Measurements from ENCODE around the gene TRAPPC12.
A peak's percentile ranks its signal among the peaks of the same experiment; 100 is the strongest.

Gene TRAPPC12

GRCh38 chr2:3475771-3476170, 96.3 kb downstream of the TRAPPC12 start:
- Histone ChIP-seq H3K9me3 (ENCODE audit: control insufficient read depth in 1 of 2, low read length in 2 of 2) (no peaks in the 10 kb centered on the region), H3K9ac (ENCODE audit: low read depth in 1 of 2, low read length in 2 of 2) (no peak overlapping the region), H3K36me3 (ENCODE audit: control insufficient read depth in 1 of 2, insufficient read depth in 2 of 2, low read length in 2 of 2) (peaks cover 12 to 64% of the 10 kb centered on the region in 2 donors), H3K27ac (ENCODE audit: low read depth, low read length) (no peak overlapping the region), H3K4me1 (ENCODE audit: control insufficient read depth in 1 of 2, insufficient read depth in 2 of 2, low read length in 2 of 2) (peaks cover 6 to 8% of the 10 kb centered on the region in 2 donors), H3K4me3 (ENCODE audit: low read depth in 1 of 2, low read length in 2 of 2) (no peak overlapping the region), H3K27me3 (ENCODE audit: control insufficient read depth in 1 of 2, insufficient read depth in 2 of 2, low read length in 2 of 2) (no peaks in the 10 kb centered on the region)

- Histone ChIP-seq H3K9ac (ENCODE audit: low read depth in 1 of 2, low read length in 2 of 2) (no peak overlapping the region), H3K27ac (ENCODE audit: low read depth, low read length) (no peak overlapping the region), H3K4me3 (ENCODE audit: low read depth in 1 of 2, low read length in 2 of 2) (no peak overlapping the region), H3K27me3 (ENCODE audit: control insufficient read depth in 1 of 2, insufficient read depth in 2 of 2, low read length in 2 of 2) (no peaks in the 10 kb centered on the region), H3K4me1 (ENCODE audit: control insufficient read depth in 1 of 2, insufficient read depth in 2 of 2, low read length in 2 of 2) (peaks cover 6 to 8% of the 10 kb centered on the region in 2 donors), H3K36me3 (ENCODE audit: control insufficient read depth in 1 of 2, insufficient read depth in 2 of 2, low read length in 2 of 2) (peaks cover 12 to 64% of the 10 kb centered on the region in 2 donors), H3K9me3 (ENCODE audit: control insufficient read depth in 1 of 2, low read length in 2 of 2) (no peaks in the 10 kb centered on the region)
Observed at GRCh38 chr2:3476321-3476984, 97.0 kb downstream of the TRAPPC12 start.

- Histone ChIP-seq H3K9me3 (ENCODE audit: control insufficient read depth in 1 of 2, low read length in 2 of 2) (no peaks in the 10 kb centered on the region), H3K9ac (ENCODE audit: low read depth in 1 of 2, low read length in 2 of 2) (no peak overlapping the region), H3K4me1 (ENCODE audit: control insufficient read depth in 1 of 2, insufficient read depth in 2 of 2, low read length in 2 of 2) (peaks cover 6 to 8% of the 10 kb centered on the region in 2 donors), H3K27me3 (ENCODE audit: control insufficient read depth in 1 of 2, insufficient read depth in 2 of 2, low read length in 2 of 2) (no peaks in the 10 kb centered on the region), H3K27ac (ENCODE audit: low read depth, low read length) (no peak overlapping the region), H3K36me3 (ENCODE audit: control insufficient read depth in 1 of 2, insufficient read depth in 2 of 2, low read length in 2 of 2) (peaks cover 15 to 62% of the 10 kb centered on the region in 2 donors), H3K4me3 (ENCODE audit: low read depth in 1 of 2, low read length in 2 of 2) (no peak overlapping the region)
Observed at GRCh38 chr2:3476985-3477327, 97.5 kb downstream of the TRAPPC12 start.

GRCh38 chr2:3478846-3479385, 99.4 kb downstream of the TRAPPC12 start:
- Histone ChIP-seq H3K9me3 (ENCODE audit: control insufficient read depth in 1 of 2, low read length in 2 of 2) (no peaks in the 10 kb centered on the region), H3K27ac (ENCODE audit: low read depth, low read length) (no peak overlapping the region), H3K4me1 (ENCODE audit: control insufficient read depth in 1 of 2, insufficient read depth in 2 of 2, low read length in 2 of 2) (peaks cover 6 to 8% of the 10 kb centered on the region in 2 donors), H3K27me3 (ENCODE audit: control insufficient read depth in 1 of 2, insufficient read depth in 2 of 2, low read length in 2 of 2) (no peaks in the 10 kb centered on the region), H3K4me3 (ENCODE audit: low read depth in 1 of 2, low read length in 2 of 2) (no peak overlapping the region), H3K36me3 (ENCODE audit: control insufficient read depth in 1 of 2, insufficient read depth in 2 of 2, low read length in 2 of 2) (peaks cover 18 to 54% of the 10 kb centered on the region in 2 donors), H3K9ac (ENCODE audit: low read depth in 1 of 2, low read length in 2 of 2) (no peak overlapping the region)

- no peak overlapping the region for H3K27ac ChIP-seq (ENCODE audit: low read depth, low read length)
- H3K27me3 ChIP-seq (ENCODE audit: control insufficient read depth in 1 of 2, insufficient read depth in 2 of 2, low read length in 2 of 2): no peaks in the 10 kb centered on the region
- no peak overlapping the region for H3K9ac ChIP-seq (ENCODE audit: low read depth in 1 of 2, low read length in 2 of 2)
- H3K36me3 ChIP-seq (ENCODE audit: control insufficient read depth in 1 of 2, insufficient read depth in 2 of 2, low read length in 2 of 2): peaks cover 18 to 47% of the 10 kb centered on the region in 2 donors
- no peaks in the 10 kb centered on the region for H3K9me3 ChIP-seq (ENCODE audit: control insufficient read depth in 1 of 2, low read length in 2 of 2)
- H3K4me1 ChIP-seq (ENCODE audit: control insufficient read depth in 1 of 2, insufficient read depth in 2 of 2, low read length in 2 of 2): peaks cover 6 to 8% of the 10 kb centered on the region in 2 donors
- no peak overlapping the region for H3K4me3 ChIP-seq (ENCODE audit: low read depth in 1 of 2, low read length in 2 of 2)
Observed at GRCh38 chr2:3479430-3480320, 100.2 kb downstream of the TRAPPC12 start.

- no peaks in the 10 kb centered on the region for H3K9me3 ChIP-seq (ENCODE audit: control insufficient read depth in 1 of 2, low read length in 2 of 2)
- H3K27me3 ChIP-seq (ENCODE audit: control insufficient read depth in 1 of 2, insufficient read depth in 2 of 2, low read length in 2 of 2): no peaks in the 10 kb centered on the region
- H3K4me1 ChIP-seq (ENCODE audit: control insufficient read depth in 1 of 2, insufficient read depth in 2 of 2, low read length in 2 of 2): peaks cover 6 to 8% of the 10 kb centered on the region in 2 donors
- no peak overlapping the region for H3K9ac ChIP-seq (ENCODE audit: low read depth in 1 of 2, low read length in 2 of 2)
- H3K36me3 ChIP-seq (ENCODE audit: control insufficient read depth in 1 of 2, insufficient read depth in 2 of 2, low read length in 2 of 2): peaks cover 18 to 45% of the 10 kb centered on the region in 2 donors
- H3K27ac ChIP-seq (ENCODE audit: low read depth, low read length): no peak overlapping the region
- peak overlapping the region in 1 of 2 donors; percentile 42 for H3K4me3 ChIP-seq (ENCODE audit: low read depth in 1 of 2, low read length in 2 of 2)
Observed at GRCh38 chr2:3480352-3481010, 101.0 kb downstream of the TRAPPC12 start.

GRCh38 chr2:3481011-3481400, 101.5 kb downstream of the TRAPPC12 start:
- H3K27ac ChIP-seq (ENCODE audit: low read depth, low read length): no peak overlapping the region

GRCh38 chr2:3481736-3482362, 102.4 kb downstream of the TRAPPC12 start:
- peaks cover 6 to 8% of the 10 kb centered on the region in 2 donors for H3K4me1 ChIP-seq (ENCODE audit: control insufficient read depth in 1 of 2, insufficient read depth in 2 of 2, low read length in 2 of 2)
- H3K27me3 ChIP-seq (ENCODE audit: control insufficient read depth in 1 of 2, insufficient read depth in 2 of 2, low read length in 2 of 2): no peaks in the 10 kb centered on the region
- no peaks in the 10 kb centered on the region for H3K9me3 ChIP-seq (ENCODE audit: control insufficient read depth in 1 of 2, low read length in 2 of 2)
- no peak overlapping the region for H3K9ac ChIP-seq (ENCODE audit: low read depth in 1 of 2, low read length in 2 of 2)
- no peak overlapping the region for H3K27ac ChIP-seq (ENCODE audit: low read depth, low read length)
- no peak overlapping the region for H3K4me3 ChIP-seq (ENCODE audit: low read depth in 1 of 2, low read length in 2 of 2)
- peaks cover 12 to 32% of the 10 kb centered on the region in 2 donors for H3K36me3 ChIP-seq (ENCODE audit: control insufficient read depth in 1 of 2, insufficient read depth in 2 of 2, low read length in 2 of 2)

More at GRCh38 chr2:3481011-3481400, 101.5 kb downstream of the TRAPPC12 start:
- no peaks in the 10 kb centered on the region for H3K27me3 ChIP-seq (ENCODE audit: control insufficient read depth in 1 of 2, insufficient read depth in 2 of 2, low read length in 2 of 2)
- peaks cover 14 to 40% of the 10 kb centered on the region in 2 donors for H3K36me3 ChIP-seq (ENCODE audit: control insufficient read depth in 1 of 2, insufficient read depth in 2 of 2, low read length in 2 of 2)
- no peak overlapping the region for H3K9ac ChIP-seq (ENCODE audit: low read depth in 1 of 2, low read length in 2 of 2)
- no peak overlapping the region for H3K4me3 ChIP-seq (ENCODE audit: low read depth in 1 of 2, low read length in 2 of 2)
- H3K4me1 ChIP-seq (ENCODE audit: control insufficient read depth in 1 of 2, insufficient read depth in 2 of 2, low read length in 2 of 2): peaks cover 6 to 8% of the 10 kb centered on the region in 2 donors
- H3K9me3 ChIP-seq (ENCODE audit: control insufficient read depth in 1 of 2, low read length in 2 of 2): no peaks in the 10 kb centered on the region

- Histone ChIP-seq H3K4me1 (ENCODE audit: control insufficient read depth in 1 of 2, insufficient read depth in 2 of 2, low read length in 2 of 2) (peaks cover 6 to 8% of the 10 kb centered on the region in 2 donors), H3K4me3 (ENCODE audit: low read depth in 1 of 2, low read length in 2 of 2) (no peak overlapping the region), H3K27me3 (ENCODE audit: control insufficient read depth in 1 of 2, insufficient read depth in 2 of 2, low read length in 2 of 2) (no peaks in the 10 kb centered on the region), H3K27ac (ENCODE audit: low read depth, low read length) (no peak overlapping the region), H3K9ac (ENCODE audit: low read depth in 1 of 2, low read length in 2 of 2) (no peak overlapping the region), H3K9me3 (ENCODE audit: control insufficient read depth in 1 of 2, low read length in 2 of 2) (no peaks in the 10 kb centered on the region), H3K36me3 (ENCODE audit: control insufficient read depth in 1 of 2, insufficient read depth in 2 of 2, low read length in 2 of 2) (peaks cover 12 to 29% of the 10 kb centered on the region in 2 donors)
Observed at GRCh38 chr2:3482363-3482821, 102.9 kb downstream of the TRAPPC12 start.
